Activated effector memory CD4-positive, alpha-beta T cell treated with anti-CD3 and anti-CD28 coated beads, Interleukin-2, amount 50 U/mL, for 16 hours (primary cell): ENCODE results near the gene TMEM260.
"Not testable (repeated sequence)": the region's sequence is repeated elsewhere in the genome, so short reads cannot be mapped to it uniquely, and the experiment has no call there.

Experiments used
- DNase-seq: peaks from one replicate; pipeline ENCODE4 v3.0.0-alpha.2; 2020

Gene TMEM260

GRCh38 chr14:56603648-56604047, 24.1 kb downstream of the TMEM260 start:
- DNase-seq, result no peak

- no peak for DNase-seq
Observed at GRCh38 chr14:56608689-56609088, 29.1 kb downstream of the TMEM260 start.

GRCh38 chr14:56611663-56612062, 32.1 kb downstream of the TMEM260 start:
- not testable (repeated sequence) for DNase-seq

DNA sequence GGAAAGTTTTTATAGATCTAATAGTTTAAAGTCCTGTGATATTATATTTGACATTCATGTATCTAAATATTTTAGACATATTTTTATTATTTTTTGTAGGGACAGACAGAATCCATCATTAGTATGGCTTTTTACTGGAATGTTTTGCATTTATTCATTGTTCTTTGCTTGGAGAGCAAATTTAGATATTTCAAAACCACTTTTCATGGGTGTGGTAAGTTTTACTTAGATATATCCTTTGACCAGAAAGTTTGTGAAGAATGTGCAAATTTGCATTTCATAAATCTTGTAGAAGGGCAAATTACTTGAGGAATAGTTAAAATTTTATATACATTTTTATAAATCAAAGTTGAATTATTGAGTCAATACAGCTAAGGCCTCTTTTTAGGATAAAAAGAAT, 37.5 kb downstream of the TMEM260 start:
- DNase-seq, result no peak

DNA sequence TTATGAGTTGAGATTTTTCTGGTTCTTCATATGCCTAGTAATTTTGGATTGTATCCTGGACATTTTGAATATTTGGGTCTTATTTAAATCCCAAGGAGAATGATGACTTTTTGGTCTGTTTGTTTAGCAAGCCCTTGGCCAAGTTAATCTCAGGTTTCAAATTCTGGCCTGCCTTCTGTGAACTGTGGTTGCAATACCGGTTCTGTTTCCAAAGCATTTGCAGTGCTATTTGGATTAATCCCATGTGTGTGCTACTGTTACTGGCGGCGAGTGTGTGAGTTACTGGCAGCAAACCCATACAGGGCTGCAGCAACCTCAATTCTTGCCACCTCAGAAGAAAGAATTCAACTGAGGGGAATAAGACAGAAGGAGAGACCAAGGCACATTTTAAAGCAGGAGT, 51.1 kb downstream of the TMEM260 start:
- DNase-seq, result no peak

- no peak for DNase-seq
Observed at GRCh38 chr14:56632195-56632594, 52.6 kb downstream of the TMEM260 start.

DNA sequence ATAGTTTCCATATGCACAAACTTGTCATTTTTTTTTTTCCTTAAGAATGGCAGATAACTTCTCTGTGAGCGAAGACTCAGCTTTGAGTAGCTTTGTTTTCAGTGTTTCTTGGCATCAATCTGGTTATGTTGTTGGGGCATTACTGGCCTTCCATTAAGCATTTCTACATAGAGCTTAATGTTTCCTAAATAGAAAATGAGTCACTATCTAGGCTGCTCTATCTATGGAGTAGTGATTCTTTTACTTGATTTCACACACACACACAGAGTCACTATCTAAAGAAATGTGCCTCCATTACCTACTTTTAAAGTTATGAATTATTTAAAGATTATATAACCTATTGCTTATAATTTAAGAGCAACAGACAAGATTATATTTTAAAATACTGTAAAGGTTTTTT, 53.9 kb downstream of the TMEM260 start:
- no peak for DNase-seq

DNA sequence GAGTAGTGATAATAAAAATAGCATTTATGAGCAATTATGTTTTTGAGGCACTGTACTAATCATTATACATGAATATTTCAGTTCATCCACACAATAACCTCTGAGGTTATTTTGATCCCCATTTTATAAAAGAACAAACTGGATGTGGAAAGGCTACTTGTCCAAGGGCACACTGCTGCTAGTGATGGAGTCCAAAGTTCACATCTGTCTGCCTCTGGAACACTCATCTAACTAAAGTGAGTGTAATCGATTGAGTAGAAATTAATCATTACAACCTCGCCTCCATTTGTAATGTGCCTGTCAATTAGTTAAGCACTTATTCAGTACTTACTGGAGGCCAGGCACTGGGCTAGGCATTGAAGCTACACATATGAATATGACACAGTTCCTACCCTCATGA, 55.4 kb downstream of the TMEM260 start:
- DNase-seq, result no peak

DNA sequence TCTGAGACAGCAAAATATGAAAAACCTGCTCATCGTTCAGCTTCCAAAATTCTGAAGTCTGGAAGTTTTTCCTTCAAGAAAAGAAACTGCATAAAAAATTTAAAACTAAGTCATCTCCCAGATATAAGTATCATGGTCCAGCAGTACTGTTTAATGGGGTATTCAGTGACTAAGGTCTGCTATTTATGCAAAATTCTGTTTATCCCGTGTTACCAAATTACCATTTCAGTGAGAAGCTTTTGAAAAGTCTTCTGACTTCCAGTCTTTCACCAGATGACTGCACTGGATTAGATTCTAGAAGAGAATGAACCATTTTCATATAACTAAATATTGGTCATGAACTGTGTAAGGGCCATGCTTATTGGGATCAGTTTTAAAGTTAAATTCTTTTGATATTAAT, 67.9 kb downstream of the TMEM260 start:
- DNase-seq, result no peak

DNA sequence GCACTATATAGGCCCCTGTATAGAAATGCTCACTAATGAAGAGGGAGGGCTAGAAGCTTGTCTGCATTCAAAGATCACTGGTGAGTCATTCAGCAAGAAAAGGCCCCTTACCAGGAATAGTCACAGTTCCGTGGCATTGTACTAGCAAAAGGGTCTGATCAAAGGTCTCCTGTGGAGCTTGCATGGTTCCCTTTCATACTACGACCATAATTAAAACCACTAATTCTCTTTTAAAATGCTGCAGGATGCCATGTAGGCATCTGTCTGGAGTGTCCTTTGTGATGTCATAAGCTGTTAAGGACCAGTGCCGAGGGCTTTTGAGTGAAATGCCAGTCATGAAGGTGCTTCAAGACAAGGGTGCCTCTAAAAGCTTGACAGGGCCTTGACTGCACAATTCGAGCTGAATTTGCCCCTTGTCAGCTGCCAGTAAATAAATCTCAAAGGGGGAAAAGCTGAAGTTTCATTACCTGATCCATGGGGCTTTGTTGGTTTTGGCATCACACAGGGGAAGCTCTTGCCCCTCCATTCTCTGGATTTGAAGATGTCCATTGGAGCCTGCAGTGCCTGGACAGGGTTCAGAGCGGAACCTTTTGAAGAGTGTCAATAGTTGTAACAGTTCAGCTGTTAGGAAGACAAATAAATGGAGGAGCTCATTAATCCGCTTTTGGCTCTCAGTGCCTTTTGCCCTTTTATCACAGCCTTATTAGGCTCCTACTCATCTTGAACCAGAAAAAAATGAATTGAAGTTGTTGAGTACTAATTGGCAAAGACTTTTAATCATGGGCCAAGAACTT, 69.1 kb downstream of the TMEM260 start:
- no peak for DNase-seq

DNA sequence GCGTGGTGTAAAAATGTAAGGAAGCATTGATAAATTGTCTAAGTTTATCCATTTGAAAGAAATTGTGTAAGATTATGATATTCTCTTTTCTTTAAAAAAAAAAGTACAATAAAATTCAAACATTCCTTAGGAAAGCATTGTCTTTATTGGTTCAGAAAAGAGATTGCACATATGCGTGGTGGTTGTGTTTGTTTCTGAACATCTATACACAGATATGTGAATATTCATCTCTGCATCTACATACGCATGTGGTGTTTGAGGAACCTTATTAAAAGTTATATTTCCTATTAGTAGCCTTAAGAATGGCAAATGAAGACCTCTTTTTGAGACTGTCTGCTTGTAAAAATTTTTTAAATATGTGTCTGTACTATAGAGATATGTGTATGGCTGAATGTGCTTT, 69.8 kb downstream of the TMEM260 start:
- no peak for DNase-seq

GRCh38 chr14:56650048-56650447, 70.5 kb downstream of the TMEM260 start:
- DNase-seq, result no peak

DNA sequence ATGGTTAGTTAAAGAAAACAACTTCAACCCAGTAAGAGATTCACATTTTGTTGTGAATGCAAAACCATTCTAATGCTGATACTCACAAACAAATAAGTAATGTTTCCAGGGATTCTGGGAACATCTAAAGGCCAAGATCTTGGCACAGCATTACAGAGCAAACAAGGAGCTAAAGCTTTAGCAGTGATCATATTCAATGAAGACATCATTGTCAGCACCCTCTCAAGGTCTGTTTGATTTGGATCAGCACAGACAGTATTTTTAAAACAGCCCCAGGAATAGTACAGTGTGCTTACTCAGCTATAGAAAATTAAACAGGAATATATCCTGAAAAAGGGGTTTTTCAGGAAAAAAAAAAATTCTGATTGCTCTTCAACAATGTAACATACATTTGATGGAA, 71.4 kb downstream of the TMEM260 start:
- DNase-seq, result no peak

DNA sequence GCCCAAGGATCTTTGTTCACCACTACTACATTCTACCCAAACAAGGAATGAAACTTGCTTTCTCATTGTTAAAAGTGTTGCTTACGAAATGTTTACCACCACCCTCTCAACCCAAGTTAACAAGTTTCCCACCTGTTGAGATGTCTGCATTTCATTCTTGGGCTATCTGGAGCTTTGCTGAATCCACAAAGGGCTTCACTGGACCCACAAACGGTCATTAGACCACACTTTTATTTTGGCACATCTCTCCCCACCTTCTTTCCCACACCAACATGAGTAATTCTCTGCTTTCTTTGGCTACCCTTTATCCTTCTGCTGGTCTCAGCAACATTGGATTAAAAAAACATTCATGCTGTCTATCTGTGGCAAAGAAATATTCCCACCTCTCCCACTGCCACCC, 78.0 kb downstream of the TMEM260 start:
- DNase-seq, result no peak

GRCh38 chr14:56659378-56659777, 79.8 kb downstream of the TMEM260 start:
- no peak for DNase-seq

DNA sequence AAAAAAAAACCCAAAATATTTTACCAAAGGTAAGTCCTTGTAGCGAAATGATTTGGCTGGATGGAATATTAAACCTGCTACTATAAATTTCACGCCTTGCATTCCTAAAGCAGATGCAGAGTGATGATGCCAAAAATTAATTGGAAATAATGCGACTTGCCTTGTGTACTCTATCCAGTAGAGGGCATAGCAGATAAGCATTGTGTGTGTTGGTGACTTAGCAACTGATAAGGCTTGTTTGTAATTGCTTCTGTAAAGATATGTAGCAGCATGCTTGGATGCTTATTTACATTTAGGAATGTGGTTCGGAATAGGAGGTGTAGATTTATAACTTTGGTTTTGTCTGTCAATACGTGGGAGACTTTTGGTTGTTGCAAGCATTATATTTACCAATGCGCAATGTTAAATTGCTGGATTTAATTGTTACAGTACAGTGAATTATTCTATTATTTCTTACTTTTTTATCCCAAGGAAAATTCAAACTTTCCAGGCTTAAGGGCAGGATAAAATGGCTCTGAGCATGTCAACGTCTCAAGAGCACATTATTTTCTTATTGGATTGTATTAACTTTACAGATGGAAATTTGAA, 80.5 kb downstream of the TMEM260 start:
- DNase-seq, result no peak

- DNase-seq, result no peak
Observed at GRCh38 chr14:56660677-56661389, 81.2 kb downstream of the TMEM260 start.

- DNase-seq, result no peak
Observed at GRCh38 chr14:56661478-56661877, 81.9 kb downstream of the TMEM260 start.

DNA sequence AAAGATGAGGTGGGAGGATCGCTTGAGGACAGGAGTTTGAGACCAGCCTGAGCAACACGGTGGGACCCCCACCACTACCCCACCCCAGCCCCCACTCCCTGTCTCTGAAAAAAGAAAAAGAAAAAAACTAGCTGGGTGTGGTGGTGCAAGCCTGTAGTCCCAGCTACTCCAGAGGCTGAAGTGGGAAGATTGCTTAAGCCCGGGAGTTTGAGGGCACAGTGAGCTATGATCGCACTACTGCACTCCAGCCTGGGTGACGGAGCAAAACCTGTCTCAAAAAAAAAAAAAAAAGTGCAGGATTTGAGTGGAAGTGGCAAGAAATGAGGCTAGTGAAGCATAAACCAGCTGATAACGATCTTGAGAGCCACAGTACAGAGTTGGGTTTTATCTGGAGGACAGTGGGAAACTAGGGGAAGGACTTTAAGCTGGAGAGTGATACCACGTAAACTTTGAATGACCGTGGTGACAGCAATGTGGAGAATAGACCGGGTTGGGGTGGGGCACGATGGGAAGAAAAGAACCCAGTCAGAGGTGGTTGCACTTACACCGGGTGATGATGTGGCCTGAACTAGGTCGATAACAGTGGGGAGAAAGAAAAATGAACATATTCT, 85.3 kb downstream of the TMEM260 start:
- no peak for DNase-seq

DNA sequence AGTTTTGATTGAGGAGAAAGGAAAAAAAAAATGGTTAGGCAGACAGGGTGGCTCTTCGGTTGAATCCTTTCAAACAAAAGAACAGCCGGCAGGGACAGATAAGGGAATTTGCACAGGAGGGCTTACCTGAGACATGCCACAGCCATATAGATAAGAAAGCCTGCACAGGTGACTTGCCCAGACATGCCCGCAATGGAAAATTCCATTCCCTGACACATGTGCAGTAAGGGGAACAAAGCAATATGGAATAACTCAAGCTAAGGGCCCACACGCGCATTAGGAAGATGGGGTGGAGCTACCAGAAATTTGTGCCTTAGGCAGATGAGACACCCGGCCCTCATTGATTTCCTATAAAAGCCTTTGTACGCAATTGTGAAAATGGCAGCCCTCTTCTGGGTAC, 86.7 kb downstream of the TMEM260 start:
- no peak for DNase-seq

DNA sequence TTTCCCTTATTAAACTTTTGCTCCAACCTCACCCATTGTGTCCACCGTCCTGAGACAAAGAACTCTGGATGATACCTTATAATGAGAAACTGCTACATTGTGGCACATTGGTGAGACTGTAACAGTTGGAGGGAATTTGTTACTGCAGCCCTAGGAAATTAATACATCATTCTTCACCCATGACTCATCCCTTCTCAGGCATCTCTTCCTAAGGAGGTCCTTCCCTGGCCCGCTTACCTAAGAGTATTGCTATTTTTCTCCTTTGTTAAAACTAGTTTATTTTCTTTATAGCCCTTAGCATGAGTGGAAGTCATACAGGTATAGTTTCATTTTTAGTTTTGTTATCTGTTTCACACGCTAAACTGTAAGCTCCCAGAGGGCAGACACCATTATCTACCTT, 87.1 kb downstream of the TMEM260 start:
- DNase-seq, result no peak

- DNase-seq, result not testable (repeated sequence)
Observed at GRCh38 chr14:56667290-56667689, 87.7 kb downstream of the TMEM260 start.

- no peak for DNase-seq
Observed at GRCh38 chr14:56676042-56676441, 96.4 kb downstream of the TMEM260 start.

DNA sequence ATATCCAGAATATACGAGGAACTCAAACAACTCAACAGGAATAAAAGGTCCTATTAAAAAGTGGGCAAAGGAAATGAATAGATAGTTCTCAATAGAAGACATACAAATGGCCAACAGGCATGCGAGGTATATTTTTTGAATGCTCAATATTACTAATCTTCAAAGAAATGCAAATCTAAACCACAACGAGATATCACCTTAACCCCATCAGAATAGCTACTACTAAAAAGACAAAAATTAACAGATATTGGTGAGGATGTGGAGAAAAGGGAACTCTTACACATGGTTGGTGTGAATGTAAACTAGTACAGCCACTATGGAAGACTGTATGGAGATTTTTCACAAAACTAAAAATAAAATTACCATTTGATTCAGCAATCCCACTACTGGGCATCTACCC, 99.2 kb downstream of the TMEM260 start:
- no peak for DNase-seq
